Activated CD4-positive, alpha-beta T cell treated with anti-CD3 and anti-CD28 coated beads for 24 hours (primary cell): ENCODE measurements around the gene SIPA1L3.
"Not testable (repeated sequence)": the region's sequence is repeated elsewhere in the genome, so short reads cannot be mapped to it uniquely, and the experiment has no call there.

Experiments
- DNase-seq, 2 donors: peaks; one replicate each; pipeline ENCODE4 v3.0.0-alpha.2; 2020; ENCODE audit warnings: low read depth in 2 of 2

SIPA1L3 gene

DNA sequence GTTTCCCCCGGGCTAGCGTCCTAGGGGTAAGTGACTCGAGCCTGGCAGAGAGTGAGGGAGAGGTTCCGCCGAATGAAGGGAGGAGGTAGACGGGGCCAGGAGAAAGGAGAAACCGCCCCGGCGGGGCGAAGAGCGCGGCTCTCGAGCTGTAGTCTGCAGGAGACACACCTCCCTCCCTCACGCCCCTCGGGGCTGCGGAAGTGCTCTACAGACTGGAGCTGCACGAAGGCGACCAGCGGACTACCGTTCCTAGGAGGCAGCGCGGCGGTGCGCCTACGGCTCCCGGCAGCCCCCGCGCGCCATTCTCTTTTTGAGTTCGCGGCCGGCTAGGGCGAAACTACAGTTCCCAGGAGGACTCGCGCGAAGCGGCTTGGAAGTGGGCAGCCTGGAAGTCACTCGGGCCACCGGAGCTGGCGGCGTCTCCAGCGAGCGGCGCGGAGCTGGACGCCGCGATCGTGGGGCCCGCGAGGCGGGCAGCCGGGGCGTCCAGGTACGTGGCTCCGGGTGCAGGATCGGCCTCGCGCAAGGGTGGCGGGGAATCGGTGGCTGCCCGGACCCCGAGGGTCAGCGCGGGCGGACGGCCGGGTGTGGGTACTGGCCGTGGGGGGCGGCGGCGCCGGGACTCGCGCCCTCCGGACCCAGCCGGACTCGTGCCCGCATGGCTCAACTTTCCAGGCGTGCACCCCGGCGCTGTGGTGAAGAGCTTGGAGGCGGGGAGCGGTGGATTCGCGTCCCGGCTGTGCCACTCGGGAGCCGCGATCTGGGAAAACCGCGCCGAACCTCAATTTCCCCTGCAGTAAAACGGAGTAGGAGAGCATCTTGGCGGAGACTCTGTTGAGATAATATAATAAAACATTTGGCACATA is at the start of gene SIPA1L3:
Gene SIPA1L3 (plus strand): TSS at position 340 of the 866 bp plus-strand sequence. CDS start 174,358 bp downstream, outside the sequence.
- DNase-seq, result peak; percentile 86 to 89

GRCh38 chr19:37864501-37864900 is 42.5 kb upstream of the SIPA1L3 start:
- DNase-seq, result no peak

DNA sequence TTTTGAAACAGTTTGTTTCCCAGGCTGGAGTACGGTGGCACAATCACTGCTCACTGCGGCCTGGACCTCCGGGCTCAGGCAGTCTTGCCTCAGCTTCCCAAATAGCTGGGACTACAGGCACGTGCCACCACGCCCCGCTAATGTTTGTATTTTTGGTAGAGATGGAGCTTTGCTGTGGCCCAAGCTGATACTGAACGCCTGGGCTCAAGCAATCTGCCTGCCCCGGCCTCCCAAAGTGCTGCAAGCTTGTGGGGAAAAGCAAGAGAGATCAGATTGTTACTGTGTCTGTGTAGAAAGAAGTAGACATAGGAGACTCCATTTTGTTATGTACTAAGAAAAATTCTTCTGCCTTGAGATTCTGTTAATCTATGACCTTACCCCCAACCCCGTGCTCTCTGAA is 41.1 kb upstream of the SIPA1L3 start:
- not testable (repeated sequence) for DNase-seq

DNA sequence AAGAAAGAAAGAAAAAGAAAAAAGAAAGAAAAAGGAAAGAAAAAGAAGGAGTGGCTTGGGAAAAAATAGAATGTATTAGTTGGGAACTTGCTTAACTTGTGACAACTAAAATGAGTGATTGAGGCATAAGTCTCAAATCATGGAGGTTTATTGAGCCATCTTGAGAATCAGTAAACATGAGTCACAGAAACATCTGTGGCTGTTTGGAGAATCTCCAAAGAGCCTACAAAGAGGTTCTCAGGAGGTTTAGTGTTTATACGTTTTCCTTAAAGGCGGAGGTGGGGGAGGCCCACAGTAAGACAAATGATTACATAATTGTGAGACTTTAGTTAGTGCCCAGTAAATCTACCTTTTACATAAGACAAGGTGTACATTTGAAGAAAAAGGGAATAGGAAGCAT is 39.2 kb upstream of the SIPA1L3 start:
- DNase-seq, result no peak

- DNase-seq, result no peak
Measured at GRCh38 chr19:37869766-37870340, 37.2 kb upstream of the SIPA1L3 start.

DNA sequence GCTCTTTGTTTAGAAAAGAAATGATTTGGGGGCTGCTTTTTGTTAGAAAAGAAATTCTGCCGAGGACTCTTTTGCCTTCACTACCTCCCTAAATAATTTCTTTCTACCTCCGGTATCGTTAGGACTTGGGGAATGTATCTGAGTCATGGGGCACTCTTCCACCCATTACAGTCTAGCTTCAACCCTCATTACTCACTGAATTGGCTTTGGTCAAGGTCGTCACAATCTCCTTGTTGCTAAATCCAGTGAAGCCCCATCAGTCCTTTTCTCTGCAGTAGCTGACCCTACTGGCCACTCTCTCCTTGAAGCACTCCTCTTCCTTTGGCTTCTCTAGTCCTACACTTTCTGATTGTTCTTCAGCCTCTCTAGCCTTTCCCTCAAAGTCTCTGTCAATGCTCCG is 34.6 kb upstream of the SIPA1L3 start:
- no peak for DNase-seq

DNA sequence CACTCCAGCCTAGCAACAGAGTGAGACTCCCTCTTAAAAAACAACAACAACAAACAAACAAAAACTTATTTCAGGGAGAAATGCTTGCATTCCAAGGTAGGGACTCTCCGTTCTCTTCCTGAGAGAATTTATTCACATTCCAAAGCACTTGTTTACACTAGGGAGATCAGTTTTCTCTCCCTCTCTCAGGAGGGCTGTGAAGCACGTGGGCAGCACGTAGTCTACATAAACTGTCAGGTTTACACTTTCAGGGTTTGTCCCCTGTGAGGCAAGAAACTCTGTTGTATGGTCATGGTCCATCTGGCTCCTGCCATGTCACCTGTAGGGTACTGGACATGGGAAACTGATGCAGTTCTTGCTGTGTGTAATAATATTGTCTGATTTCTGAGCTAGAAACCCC is 32.2 kb upstream of the SIPA1L3 start:
- no peak for DNase-seq

GRCh38 chr19:37876032-37876431 is 31.0 kb upstream of the SIPA1L3 start:
- DNase-seq, result no peak

DNA sequence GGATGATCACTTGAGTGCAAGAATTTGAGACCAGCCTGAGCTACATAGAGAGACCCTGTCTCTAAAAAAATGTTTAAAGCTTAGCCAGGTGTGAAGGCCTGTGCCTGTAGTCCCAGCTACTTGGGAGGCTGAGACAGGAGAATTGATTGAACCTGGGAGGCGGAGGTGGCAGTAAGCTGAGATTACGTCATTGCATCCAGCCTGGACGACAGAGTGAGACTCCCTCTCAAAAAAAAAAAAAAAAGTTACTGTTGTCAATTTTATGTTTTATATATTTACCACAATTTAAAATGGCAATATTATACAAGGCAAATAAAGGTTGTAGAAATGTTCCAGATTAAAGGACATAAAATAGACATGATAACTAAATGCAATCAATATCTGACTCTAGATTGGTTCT is 29.9 kb upstream of the SIPA1L3 start:
- no peak for DNase-seq

GRCh38 chr19:37885392-37885791 is 21.6 kb upstream of the SIPA1L3 start:
- DNase-seq, result no peak

DNA sequence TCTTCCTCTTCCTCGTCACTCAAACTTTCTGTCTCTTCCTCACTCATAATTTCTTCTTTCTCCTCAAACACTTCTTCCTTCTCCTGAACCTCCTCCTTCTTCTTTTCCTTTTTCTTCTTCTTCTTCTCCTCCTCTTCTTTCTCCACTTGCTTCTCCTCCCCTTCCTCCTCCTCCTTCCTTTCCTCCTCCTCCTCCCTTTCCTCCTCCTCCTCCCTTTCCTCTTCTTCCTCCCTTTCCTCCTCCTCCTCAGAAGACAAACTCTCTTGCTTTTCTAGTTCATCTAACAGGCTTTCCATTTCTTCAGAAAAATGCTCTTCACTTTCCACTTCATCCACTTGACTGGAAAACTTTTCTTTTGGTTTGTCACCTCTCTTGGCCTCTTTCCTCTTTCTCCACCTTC is 20.4 kb upstream of the SIPA1L3 start:
- DNase-seq, result no peak

DNA sequence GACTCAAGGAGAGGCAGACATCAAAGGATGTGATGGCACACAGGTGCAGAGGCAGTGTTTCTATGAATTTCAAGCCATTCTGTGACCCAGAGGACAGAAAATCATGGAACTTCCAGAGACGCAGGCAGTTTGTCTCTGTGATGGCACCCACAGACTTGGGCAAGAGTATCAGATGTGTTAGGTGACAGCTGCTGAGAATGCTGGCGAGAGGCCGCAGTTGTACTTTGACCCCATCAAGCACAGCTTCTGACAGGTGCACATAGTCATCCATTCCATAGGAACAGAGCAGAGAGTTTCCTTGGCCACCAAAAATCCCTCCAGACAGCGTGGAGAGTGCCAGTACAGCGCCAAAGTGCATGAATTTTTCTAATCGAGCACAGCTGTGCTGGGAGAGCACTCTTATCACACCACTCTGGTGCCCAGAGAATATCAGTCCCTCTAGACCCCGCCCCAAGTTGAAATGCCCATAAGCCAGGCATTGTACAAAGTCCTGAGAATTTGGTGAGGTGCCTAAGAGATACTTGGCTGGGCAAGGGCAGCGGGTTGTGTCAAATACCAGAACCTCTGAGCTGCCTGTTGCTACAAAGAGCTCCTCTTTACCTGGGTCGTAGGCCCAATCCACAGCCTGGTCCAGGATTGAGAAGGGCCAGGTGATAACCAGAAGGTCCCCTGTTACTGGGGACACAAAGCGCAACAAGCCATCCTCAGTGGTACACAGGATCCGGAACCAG is 13.0 kb upstream of the SIPA1L3 start:
- DNase-seq, result no peak

- no peak for DNase-seq
Measured at GRCh38 chr19:37896180-37896579, 10.8 kb upstream of the SIPA1L3 start.

DNA sequence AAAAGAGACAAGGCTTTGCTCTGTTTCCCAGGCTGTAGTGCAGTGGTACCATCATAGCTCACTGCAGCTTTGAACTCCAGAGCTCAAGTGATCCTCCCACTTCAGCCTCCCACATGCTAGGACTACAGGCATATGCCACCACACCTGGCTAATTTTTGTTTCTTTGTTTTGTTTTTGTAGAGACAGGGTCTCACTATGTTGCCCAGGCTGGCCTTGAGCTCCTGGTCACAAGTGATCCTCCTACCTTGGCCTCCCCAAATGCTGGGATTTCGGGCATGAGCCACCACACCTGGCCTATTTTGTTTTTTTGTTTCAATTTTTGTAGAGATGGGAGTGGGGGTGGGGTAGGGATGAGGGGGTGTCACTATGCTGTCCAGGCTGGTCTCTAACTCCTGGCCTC is 7.6 kb upstream of the SIPA1L3 start:
- DNase-seq, result no peak

DNA sequence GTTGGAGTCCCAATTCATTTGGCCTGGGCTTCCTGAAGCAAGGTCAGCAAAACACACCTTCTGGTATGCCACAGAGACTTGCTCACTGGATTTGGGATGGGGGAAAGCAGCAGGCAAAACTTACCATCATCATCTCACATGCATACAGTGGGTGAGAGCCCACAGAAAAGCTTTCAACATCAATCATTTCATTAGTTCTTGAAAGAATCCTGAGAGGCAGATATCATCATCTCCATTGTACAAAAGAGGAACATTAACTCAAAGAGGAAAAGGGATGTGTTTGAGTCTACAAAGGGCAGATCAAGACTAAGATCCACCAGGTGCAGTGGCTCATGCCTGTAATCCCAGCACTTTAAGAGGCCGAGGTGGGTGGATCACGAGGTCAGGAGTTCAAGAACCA is 7.0 kb upstream of the SIPA1L3 start:
- DNase-seq, result no peak

- peak; percentile 76 to 82 for DNase-seq
Measured at GRCh38 chr19:37902668-37903067, 4.3 kb upstream of the SIPA1L3 start.

GRCh38 chr19:37903096-37903495 is 3.9 kb upstream of the SIPA1L3 start:
- DNase-seq, result no peak

DNA sequence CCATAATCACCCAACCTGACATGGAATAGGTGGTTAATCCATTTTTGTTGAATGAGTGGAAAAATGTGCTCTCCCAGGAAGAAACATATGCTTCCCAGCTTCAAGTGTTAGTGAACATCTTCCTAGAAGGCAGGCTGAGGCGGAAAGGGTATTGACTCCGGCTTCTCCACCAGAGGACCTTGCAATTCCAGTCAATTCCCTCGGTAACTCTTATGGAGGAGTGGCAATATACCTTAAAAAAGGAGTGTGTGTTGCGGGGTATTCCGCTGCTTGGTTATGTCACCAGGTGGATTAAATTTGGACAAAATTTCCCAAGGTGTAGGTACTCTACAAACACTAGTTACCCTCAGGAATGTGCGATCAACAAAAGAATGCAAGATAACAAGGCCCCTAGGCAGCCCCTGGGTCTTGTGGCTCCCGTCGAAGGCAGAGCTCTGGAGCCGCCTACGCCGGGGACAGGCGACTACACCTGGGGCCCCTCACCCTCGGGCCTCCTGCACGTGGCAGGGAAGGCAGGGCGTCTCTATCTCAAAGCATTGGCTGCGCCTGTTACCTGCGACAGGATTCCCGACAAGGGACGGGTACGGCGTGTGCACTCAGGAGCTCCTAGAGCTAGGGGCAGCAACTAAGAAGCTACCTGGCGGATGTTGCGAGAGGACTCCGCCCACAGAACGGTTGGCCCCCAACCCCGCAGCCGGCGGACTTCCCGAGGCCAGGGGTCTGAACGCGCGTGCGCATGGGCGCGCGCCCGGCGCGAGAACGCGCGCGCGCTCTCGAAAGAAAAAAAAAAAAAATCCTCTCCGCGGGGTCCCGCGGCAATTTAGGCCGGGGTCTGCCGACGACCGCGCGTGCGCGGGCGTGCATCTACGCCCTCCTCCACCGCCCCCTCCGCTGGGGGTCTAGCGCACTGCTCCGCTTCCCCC is 801 bp upstream of the SIPA1L3 start, which contains the start of gene WDR87:
Gene WDR87 (minus strand): TSS at position 649 of the 923 bp plus-strand sequence. CDS start 8,355 bp downstream, outside the sequence.
- peak; percentile 15 to 28 for DNase-seq

DNA sequence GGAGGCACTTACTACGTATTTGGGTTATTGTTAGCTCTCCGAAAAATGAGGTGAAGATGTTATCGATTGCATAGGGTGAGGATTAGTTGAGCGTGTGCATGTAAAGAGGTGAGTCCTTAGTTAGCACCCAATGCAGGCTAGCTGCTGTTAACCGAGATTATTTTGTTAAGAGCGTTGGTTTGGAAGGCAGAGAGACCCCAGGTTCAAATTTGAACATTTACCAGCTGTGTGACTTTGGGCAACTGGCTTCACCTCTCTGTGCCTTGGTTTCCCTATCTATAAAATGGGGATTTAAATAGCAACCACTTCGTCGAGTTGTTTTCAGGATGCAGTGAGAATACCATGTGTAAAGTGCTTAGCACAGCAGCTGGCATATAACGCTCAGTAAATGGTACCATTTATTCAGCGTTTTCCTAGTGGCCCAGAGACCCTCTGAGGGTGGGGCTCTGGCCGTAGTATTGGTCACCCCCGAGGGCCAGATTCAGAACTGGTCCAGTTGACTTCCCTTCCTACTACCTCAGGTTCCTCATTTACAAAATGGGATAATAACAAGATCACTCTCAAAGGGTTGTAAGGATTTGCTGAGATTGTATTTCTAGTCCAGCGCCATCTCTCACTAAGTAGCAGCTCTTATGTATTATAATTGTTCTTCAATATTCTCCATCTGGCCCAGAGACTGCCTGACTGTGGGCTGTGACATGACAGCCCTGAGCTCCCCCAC is 887 bp downstream of the SIPA1L3 start:
- DNase-seq, result no peak

GRCh38 chr19:37909661-37910199 is 2.7 kb downstream of the SIPA1L3 start:
- DNase-seq, result no peak
